Activated CD4-positive, alpha-beta T cell treated with anti-CD3 and anti-CD28 coated beads for 24 hours (primary cell): ENCODE measurements around the gene NECAB3.
"Not testable (repeated sequence)": the region's sequence is repeated elsewhere in the genome, so short reads cannot be mapped to it uniquely, and the experiment has no call there.

Experiments used
- DNase-seq, 2 donors: peaks; one replicate each; pipeline ENCODE4 v3.0.0-alpha.2; 2020; ENCODE audit warnings: low read depth in 2 of 2

NECAB3 gene, protein sequence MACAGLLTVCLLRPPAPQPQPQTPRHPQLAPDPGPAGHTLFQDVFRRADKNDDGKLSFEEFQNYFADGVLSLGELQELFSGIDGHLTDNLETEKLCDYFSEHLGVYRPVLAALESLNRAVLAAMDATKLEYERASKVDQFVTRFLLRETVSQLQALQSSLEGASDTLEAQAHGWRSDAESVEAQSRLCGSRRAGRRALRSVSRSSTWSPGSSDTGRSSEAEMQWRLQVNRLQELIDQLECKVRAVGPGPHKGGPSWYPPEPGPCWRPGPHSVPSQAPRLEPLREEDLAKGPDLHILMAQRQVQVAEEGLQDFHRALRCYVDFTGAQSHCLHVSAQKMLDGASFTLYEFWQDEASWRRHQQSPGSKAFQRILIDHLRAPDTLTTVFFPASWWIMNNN

DNA sequence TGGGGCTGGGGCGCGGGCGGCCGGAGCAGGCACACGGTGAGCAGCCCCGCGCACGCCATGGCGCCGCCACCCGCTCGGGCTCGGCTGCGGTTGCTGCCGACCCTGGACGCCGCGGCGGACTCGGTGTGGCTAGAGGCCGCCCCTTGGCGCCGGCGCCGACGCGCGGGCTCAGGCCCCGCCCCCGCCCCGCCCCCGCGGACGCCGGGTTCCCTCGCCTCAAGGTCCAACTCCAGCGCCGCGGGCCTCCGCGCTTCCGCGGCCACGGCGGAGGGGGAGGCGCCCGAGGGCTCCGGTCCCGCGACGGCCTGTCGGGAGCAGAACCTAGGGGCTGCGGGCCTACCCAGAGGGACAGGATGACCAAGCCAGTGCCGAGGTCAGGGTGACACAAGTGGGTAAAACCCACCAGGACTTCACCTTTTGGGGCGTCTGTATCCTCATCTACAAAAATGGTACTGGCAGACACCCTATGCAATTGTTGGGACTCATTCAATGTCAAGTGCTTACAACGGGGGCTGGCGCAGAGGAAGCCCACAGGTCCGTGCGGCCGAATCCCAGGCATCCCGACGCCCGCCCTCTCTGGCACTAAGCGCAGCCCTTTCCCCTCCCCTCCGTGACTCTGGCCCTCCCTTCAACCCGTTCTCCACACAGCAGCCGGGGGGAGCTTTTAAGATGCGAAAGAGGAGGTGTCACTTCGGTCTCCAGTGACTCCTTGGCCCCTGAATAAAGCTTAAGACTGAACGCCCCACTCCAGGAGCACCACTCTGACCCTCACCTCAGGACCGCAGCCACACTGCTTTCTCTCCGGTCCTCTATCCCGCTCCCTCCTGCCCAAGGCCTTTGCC lies at the start of gene NECAB3:
NECAB3 (minus strand) TSS at position 135 of the 842 bp plus-strand sequence; CDS start at position 59, 76 bp downstream.
- DNase-seq, result peak in 1 of 2 donors; percentile 56

GRCh38 chr20:33721391-33722140 lies 47.3 kb upstream of the NECAB3 start:
- no peak for DNase-seq

DNA sequence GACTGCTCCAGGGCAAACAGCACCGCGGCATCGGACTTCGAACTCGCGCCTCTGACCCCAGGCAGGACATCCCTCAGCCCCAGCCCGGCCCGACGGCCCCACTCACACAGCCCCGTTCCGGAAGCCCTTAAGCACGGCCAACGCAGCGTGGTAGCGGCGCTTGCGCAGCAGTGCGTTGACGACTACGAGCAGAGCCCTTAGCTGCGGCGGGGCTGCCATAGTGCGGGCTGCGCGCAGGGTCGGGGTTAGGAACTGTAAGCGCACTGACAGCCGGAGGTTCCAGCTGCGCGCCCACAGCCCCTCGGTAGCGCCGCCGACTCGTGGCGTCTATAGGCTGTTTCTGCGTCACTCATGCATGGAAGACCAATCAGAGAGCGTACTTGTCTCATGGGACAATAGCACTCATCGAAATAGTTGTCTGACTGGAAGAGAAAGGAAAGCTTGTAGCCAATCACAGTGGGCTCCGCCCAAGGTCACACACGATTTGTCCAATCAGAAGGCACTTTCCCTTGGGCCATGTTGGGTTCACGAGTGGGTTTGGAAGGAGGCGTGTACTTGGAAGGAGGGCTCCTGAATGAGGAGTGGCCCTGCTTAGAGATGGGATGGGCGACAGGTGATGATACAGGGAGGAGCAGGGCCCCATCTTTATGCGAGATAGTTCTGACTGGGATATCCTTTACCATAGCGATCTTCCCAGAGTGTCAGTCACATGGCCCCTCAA lies 45.9 kb upstream of the NECAB3 start, which contains the start of gene PXMP4:
PXMP4 (minus strand) TSS at position 322 of the 721 bp plus-strand sequence; CDS start at position 219, 103 bp downstream.
- DNase-seq, result peak; percentile 66 to 68

- DNase-seq, result no peak
Observed at GRCh38 chr20:33719277-33719988, 45.2 kb upstream of the NECAB3 start.

GRCh38 chr20:33716498-33716897 lies 42.3 kb upstream of the NECAB3 start:
- DNase-seq, result no peak

DNA sequence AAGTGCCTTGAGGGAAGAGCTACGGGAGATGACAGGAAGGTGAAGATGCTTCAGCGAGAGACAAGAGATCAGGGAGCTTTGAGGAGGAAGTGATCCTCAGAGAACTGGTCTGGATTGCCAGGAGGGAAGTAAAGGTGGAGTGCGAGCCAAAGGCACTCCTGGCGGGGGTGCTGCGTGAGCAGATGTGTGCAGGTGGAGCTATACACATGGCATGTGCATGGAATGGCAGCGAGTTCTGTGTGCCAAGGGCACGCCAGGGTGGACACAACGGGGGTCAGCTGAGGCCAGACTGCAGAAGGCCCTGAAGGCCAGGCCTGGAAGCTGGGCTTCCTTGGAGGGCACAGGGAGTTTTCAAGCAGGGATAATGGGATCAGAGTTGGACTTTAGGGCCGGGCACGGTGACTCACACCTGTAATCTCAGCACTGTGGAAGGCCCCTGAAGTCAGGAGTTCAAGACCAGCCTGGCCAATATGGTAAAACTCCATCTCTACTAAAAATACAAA lies 39.7 kb upstream of the NECAB3 start:
- DNase-seq, result no peak

DNA sequence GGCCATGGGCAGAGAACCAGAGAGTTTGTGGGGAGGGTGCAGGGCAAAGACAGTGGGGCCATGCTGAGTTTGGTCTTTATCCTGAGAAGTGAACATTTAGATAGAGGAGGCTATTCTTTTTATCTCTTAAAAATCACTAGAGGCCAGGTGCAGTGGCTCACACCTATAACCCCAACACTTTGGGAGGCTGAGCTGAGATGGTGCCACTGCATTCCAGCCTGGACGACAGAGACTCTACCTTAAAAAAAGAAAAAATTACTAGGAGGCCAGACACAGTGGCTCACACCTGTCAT lies 37.2 kb upstream of the NECAB3 start:
- no peak for DNase-seq

DNA sequence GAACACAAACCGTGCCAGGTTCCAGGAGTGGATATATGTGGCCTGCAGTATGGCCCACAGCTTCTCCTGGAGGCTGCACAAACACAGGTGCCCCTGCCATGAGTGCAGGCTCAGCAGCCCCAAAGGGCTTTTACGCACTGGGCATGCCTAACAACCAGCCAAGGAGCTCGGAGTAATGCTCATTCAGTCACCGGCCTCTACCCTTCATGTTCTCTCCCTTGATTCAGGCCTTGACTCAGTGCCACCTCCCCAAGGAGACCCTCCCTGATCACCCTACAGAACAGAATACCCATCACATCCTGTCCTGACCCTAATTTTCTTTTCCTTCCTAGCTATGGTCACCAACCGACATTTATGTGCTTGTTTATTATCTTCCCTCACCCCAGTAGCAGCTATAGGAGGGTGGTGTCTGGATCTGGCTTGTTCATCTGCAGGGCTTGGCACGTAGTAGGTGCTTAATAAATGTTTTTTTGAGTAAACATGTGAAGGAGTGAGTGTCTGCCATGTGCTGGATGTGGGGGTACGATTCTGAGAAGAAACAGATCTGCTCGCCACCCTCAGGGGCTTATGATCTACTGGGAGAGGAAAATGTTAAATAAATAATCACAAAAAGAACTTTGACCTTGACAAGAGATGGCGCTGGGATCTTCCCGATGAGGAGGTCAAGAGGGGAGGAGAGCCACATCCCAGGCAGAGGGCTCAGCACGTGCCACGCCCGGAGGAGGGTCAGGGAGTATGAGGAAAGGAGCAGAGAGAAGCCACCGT lies 36.6 kb upstream of the NECAB3 start:
- no peak for DNase-seq

DNA sequence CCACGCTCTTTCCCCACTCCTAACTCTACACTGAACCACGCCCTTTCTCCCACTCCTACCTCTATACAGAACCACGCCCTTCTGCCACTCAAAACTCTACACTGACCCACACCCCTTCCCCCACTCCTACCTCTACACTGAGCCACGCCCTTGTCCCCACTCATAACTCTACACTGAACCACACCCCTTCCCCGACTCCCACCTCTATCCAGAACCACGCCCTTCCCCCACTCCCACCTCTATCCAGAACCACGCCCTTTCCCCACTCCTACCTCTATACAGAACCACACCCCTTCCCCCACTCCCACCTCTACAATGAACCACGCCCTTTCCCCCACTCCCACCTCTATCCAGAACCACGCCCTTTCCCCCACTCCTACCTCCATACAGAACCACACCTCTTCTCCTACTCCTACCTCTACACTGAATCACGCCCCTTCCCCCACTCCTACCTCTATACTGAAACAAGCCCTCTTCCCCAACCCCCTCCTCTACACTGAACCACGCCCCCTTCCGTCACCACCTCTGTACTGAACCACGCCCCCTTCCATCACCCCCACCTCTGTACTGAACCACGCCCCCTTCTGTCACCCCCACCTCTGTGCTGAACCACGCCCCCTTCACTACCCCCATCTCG lies 35.8 kb upstream of the NECAB3 start:
- no peak for DNase-seq

DNA sequence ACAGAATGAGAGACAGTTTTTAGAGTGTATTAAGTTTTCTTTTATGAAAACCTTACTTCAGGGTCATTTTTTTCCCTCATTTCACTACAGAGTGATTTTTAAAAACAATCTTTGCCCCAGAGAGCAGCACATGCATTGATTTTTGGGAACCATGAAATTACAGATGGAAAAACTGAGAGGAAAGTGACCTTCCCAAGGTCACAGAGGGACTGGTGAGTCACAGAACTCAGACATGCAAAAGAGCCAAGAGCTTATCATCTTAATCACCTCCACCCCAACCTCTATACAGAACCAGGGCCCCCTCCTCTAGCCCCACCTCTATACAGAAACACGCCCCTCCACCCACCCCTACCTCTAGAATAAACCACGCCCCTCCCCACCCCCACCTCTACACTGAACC lies 35.2 kb upstream of the NECAB3 start:
- no peak for DNase-seq

DNA sequence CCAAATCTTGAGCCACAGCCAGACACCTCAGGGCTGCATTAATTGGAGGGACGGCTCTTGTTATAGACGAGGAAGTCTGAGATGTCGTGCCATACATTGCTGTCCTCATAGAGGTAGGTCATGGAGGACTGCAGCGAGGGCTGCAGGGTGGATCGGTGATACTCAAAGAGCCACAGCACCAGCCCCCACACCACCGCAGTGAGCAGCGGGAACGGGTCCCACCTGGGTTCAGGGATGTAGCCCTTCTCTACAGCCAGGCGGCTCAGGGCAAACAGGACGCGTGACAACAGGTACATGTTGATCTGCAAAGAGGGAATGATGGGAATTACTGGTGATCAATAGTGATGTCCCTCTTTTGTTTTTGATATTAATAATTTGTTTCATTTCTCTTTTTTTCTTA lies 33.4 kb upstream of the NECAB3 start:
- no peak for DNase-seq

DNA sequence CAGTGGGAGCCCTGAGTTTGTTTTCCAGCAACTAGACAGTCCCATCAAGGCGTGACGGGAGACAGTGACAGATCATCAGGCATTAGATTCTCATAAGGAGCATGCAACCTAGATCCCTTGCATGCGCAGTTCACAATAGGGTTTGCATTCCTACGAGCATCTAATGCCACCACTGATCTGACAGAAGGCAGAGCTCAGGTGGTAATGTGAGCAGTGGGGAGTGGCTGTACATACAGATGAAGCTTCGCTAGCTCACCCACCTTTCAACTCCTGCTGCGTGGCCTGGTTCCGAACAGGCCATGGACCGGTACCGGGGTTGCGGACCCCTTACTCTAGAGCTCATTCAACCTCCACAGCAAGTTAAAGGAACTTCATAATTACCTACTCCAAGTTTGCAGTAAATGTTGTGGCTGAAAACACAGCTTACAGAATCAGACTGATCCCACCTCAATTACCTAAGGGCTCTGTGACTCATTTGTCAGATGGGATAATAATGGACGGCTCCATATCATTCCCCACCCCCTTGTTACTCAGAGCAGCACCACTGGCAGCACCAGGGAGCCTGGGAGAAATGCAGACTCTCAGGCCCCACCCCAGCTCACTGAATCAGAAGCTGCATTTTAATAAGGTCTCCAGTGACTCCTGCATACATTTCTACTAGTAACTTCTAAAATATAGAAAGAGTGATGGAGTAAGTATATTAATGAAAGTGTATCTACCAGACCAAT lies 30.1 kb upstream of the NECAB3 start:
- DNase-seq, result no peak

DNA sequence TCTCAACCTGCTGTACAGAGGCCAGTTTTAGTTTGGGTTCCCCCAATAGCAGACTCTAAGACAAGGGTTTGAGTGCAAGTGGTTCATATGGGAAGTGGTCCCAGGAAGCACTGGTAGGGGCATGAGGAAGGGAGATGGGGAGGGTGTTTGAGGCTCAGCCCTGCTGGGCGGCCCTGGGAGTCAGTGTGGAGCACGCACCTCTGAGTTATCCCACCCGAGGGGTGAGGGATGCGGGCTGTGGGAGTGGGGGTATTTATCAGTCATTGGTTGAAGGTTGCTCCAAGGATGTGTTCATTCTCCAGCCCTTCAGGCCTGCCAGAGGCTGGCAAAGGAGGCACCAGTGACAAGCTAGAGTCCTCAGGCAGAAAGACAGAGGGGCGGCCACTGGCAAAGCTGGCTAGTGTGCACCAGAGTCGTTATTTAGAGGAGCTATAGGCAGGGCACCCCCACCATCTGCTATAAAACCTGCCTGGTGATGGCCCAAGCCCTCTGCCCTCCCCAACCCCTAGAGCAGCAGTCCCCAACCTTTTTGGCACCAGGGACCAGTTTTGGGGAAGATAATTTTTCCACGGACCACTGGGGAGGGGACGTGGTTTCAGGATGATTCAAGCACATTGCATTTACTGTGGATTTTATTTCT lies 29.4 kb upstream of the NECAB3 start:
- no peak for DNase-seq

- no peak for DNase-seq
Observed at GRCh38 chr20:33702861-33703260, 28.6 kb upstream of the NECAB3 start.

GRCh38 chr20:33701629-33702450 lies 27.6 kb upstream of the NECAB3 start:
- no peak for DNase-seq

GRCh38 chr20:33700696-33701441 lies 26.6 kb upstream of the NECAB3 start:
- not testable (repeated sequence) for DNase-seq

GRCh38 chr20:33698966-33699365 lies 24.7 kb upstream of the NECAB3 start:
- not testable (repeated sequence) for DNase-seq
